NCI-H146 treated with DMSO at 0.1 percent for 48 hours (cell line): ENCODE data around the gene NUP107.

Experiments
- DNase-seq: peaks from one replicate; lab custom pipeline; 2025; ENCODE audit not compliant: unreplicated experiment; lab: John Stamatoyannopoulos, UW

NUP107 gene

GRCh38 chr12:68771223-68771925 is 84.6 kb downstream of the NUP107 start:
- DNase-seq, result no peak

DNA sequence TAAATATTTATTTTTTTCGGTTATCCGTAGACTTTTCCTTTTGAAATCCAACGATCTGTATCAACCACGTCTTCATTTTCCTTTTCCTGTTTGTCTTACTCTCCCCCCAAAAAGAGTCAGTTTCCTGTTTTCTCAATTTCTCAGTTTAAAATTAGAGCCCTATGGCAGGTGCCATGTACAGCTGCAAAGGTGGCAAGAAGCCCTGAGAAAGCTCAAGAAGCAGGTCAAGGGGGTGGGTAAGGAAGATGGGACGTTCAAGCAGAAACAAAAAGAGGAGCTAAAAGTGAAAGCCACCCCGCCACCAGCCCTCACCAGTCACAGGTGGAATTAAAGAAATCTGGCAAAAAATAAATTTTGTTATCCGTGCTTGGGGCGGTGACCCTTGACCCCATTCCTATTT is 85.9 kb downstream of the NUP107 start:
- DNase-seq, result no peak

DNA sequence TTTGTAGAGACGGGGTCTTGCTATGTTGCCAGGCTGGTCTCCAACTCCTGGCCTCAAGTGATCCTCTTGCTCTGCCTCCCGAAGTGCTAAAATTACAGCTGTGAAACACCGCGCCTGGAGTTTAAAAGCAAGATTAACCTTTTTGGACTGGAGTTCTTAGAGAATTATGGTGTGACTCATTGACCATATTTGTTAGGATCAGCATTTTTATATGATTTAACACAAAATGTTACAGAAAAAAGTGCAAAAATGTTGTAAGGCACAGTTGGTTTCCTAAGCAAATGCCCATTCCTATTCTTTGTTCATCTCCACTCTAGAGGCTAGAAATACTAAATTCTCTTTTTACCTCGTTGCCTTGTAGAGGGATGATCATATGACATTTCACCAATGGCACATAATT is 86.8 kb downstream of the NUP107 start:
- DNase-seq, result no peak

DNA sequence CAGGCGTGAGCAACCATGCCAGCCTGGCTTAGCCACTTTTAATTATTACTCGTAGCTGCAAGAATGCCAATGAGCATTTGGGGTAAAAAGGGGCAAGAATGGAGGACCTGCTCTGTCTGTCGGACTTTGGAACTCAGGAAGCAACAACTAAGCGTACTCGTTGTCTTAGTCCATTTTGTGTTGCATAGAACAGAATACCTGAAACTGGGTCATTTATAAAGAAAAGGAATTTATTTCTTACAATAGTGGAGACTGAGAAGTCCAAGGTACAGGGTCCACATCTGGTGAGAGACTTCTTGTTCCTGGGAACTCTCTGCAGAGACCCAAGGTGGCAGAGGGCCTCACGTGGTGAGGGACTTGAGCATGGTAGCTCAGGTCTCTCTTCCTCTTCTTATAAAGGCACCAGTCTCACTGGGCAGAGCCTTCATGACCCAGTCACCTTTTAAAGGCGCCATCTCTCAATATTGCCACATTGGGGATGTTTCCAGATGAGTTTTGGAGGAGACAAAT is 88.4 kb downstream of the NUP107 start:
- DNase-seq, result no peak

- no peak for DNase-seq
These were observed 90.3 kb downstream of the NUP107 start for GRCh38 chr12:68776976-68777610.

GRCh38 chr12:68779280-68779679 is 92.5 kb downstream of the NUP107 start:
- no peak for DNase-seq

DNA sequence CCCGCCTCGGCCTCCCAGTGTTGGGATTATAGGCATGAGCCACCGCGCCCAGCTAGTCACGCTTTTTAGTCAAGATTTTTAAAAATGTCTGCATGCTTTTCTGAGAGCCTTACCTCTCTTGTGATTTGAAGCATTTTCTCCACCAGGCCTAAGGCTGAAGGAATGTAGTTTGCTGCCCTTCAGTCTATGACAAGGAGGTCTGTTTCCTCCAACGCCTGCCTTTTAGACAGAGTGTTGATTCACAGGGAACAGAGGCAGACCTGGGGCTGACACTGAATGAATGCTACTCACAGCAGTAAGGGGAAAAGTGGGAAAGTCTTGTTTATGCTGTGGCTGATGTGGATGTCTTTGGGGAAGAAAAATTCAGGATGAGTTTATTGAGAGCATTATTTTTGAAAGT is 94.0 kb downstream of the NUP107 start:
- DNase-seq, result no peak

- no peak for DNase-seq
These were observed 95.0 kb downstream of the NUP107 start for GRCh38 chr12:68781728-68782127.

DNA sequence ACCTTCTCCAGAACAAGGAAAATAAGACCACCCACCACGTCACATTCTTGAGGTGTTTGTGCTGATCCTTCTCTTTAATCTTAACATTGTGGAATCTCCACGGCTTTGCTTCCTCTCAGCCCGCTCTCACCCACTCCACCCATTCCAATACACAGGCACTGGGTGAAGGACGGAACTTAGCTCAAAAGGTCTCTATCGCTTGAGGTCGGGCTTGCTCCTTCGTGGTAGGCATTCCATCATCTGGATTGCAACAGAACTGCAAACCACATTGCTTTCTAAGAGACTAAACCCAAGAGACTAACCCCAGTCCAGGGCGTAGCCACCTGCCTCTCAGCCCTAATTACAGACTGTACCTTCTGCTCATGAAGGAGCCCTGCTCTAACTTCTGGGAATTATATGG is 97.2 kb downstream of the NUP107 start:
- no peak for DNase-seq

DNA sequence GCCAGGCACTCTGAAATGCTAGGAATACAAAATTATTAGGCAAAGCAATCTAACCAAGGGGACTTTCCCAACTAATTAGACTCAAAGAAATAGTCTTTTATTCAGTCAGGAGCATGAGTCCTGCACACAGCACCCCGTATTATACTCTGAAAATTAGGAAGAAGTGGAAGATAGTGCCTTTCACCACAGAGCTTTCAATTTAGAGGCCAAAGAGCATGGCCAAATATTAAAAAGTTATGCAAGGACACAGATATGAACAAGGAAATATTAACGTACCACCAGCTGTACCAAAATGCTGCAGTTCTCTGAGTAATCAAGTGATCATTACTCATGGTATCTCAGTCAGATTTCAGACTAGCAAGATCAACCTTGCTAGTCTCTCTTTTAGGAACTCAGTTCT is 98.6 kb downstream of the NUP107 start:
- no peak for DNase-seq

DNA sequence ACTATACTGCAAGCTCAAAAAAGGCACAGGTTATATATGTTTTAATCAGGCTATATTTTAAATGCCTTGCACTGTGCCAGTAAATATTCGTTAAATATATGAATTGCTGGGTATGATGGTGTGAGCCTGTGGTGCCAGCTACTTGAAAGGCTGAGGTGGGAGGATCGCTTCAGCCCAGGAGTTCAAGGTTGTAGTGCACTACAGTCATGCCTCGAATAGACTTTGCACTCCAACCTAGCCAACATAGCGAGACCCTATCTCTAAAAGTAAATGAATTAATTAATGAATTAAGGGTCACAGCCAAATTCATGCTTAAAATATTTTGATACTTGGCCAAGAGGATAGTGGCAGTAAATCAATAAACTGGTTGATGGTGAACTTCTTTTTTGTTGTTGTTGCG is 99.0 kb downstream of the NUP107 start:
- no peak for DNase-seq

GRCh38 chr12:68786929-68787328 is 100.2 kb downstream of the NUP107 start:
- DNase-seq, result no peak

DNA sequence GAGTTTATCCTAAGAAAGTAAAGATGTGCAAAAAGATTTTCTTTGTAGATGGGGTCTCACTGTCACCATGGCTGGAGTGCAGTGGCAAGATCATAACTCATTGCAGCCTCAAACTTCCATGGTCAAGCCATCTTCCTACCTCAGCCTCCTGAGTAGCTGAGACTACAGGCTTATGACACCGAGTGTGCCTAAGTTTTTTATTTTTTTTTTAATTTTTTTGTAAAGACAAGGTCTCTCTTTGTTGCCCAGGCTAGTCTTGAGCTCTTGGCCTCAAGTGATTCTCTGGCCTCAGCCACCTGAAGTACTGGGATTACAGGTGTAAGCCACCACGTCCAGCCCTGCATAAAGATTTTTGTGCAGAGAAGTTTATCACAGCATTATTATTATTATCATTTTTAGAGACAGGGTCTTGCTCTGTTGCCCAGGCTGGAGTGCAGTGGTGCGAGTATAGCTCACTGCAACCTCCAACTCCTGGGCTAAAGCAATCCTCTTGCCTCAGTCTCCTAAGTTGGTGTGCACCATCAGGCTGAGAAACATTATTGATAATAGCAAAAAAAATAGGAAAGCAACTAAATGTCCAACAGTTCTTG is 101.9 kb downstream of the NUP107 start:
- DNase-seq, result no peak

GRCh38 chr12:68789144-68789878 is 102.5 kb downstream of the NUP107 start:
- DNase-seq, result no peak

DNA sequence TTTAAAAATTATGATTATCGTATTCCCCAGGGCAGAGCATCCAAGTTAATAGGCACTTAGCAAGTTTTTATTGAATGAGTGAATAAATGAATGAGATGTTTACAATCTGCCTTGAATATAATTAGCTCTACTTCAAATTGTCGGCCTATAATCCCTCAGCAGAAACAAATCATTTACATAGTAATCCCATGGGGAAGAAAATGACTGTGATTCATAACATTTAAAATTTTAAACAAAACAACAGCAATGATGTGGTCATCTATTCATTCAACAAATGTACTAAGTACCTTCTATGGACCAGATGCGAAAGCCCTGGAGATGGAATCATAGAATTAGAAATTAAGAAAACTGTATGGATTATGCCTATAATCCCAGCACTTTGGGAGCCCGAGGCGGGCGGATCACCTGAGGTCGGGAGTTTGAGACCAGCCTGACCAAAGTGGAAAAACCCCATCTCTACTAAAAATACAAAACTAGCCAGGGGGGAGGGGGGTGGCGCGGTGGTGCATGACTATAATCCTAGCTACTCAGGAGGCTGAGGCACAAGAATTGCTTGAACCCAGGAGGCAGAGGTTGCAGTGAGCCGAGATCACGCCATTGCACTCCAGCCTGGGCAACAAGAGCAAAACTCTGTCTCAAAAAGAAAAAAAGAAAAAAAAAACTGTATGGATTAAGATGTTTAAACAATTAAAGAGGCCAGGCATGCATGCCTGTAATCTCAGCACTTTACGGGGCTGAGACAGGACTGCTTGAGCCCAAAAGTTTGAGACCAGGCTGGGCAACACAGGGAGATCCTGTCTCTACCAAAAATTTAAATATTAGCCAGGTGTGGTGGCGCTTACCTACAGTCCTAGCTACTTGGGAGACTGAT is 103.5 kb downstream of the NUP107 start:
- DNase-seq, result no peak

DNA sequence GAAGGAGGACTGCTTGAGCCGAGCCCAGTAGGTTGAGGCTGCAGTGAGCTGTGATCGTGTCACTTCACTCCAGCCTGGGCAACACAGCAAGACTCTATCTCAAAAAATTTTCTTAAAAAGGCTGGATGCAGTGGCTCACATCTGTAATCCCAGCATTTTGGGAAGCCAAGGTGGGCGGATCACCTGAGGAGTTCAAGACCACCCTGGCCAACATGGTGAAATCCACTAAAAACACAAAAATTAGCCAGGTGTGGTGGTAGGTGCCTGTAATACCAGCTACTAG is 104.1 kb downstream of the NUP107 start:
- DNase-seq, result no peak

- no peak for DNase-seq
These were observed 105.2 kb downstream of the NUP107 start for GRCh38 chr12:68791897-68792481.

- no peak for DNase-seq
These were observed 106.2 kb downstream of the NUP107 start for GRCh38 chr12:68792952-68793351.

DNA sequence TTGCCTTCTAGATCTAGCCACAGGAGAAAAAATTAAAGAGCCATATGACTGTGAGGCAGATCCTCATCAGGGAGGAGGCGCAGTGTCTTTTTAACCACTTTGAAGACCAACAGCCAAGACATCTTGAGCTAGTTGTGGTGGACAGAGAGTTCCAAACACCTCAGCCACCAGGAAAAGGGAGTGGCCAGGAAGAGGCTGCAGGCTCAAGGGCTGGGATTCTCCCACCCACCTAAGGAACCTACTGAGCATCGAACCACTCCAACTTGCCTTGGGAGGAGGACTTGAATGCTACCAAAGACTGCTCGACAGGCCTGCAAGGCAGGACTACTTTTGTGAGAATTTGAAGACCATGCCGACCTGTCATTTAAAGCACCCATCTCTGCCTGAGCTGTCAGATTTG is 106.7 kb downstream of the NUP107 start:
- no peak for DNase-seq

- no peak for DNase-seq
These were observed 107.3 kb downstream of the NUP107 start for GRCh38 chr12:68793975-68794652.
